HepG2 (cell line): ENCODE data around the gene PIK3CA. TPM values are rescaled to one million over a fixed set of nuclear protein-coding genes. Genes with fewer than 3 reads are reported as not detected.

Experiments
- CAMTA2 ChIP-seq: sonication (generic); formaldehyde crosslinking; IDR thresholded peaks from 2 replicates; pipeline ENCODE4 v1.4.0; 2020; ENCODE audit warnings: mild to moderate bottlenecking, missing genetic modification reagents, borderline replicate concordance
- CC2D1A ChIP-seq: sonication (generic); formaldehyde crosslinking; IDR thresholded peaks from 2 replicates; pipeline ENCODE4 v1.8.1; 2023; ENCODE audit warnings: mild to moderate bottlenecking, missing genetic modification reagents
- GATA4 ChIP-seq: sonication (generic); IDR thresholded peaks from 2 replicates; pipeline ENCODE4 v1.6.1; 2016; ENCODE audit warnings: antibody characterized with exemption, low read depth, borderline replicate concordance
- HDAC1 ChIP-seq: sonication (generic); formaldehyde crosslinking; IDR thresholded peaks from 2 replicates; pipeline ENCODE4 v1.5.1; 2020; ENCODE audit warnings: mild to moderate bottlenecking, missing genetic modification reagents
- MTA3 ChIP-seq: sonication (generic); formaldehyde crosslinking; IDR thresholded peaks from 2 replicates; pipeline ENCODE4 v1.4.0; 2020; ENCODE audit warnings: missing genetic modification reagents
- RAD51 ChIP-seq: fragments of 450-650 bp; IDR thresholded peaks from 2 replicates; pipeline ENCODE4 v1.6.1; 2016; ENCODE audit warnings: borderline replicate concordance
- REL ChIP-seq: sonication (generic); formaldehyde crosslinking; conservative IDR thresholded peaks from 2 replicates; pipeline ENCODE4 v1.8.0; 2022; ENCODE audit warnings: mild to moderate bottlenecking, missing genetic modification reagents, moderate library complexity
- SMC3 ChIP-seq: IDR thresholded peaks from 2 replicates; pipeline ENCODE4 v1.6.1; 2011; ENCODE audit warnings: low read length, improper control_type of control experiment
- TCF7 ChIP-seq: sonication (generic); IDR thresholded peaks from 2 replicates; pipeline ENCODE4 v1.6.1; 2016; ENCODE audit warnings: antibody characterized with exemption, low read depth
- TGIF2 ChIP-seq: IDR thresholded peaks from 2 replicates; pipeline ENCODE4 v1.6.1; 2016; ENCODE audit warnings: control low read depth, missing compliant biosample characterization
- ZNF10 ChIP-seq: sonication (generic); formaldehyde crosslinking; IDR thresholded peaks from 2 replicates; pipeline ENCODE4 v1.4.0; 2020; ENCODE audit warnings: mild to moderate bottlenecking, low read depth, missing genetic modification reagents, borderline replicate concordance
- ZNF205 ChIP-seq: IDR thresholded peaks from 2 replicates; pipeline ENCODE4 v1.6.1; 2018; ENCODE audit warnings: missing biosample characterization, missing genetic modification reagents
- ZNF264 ChIP-seq: sonication (generic); formaldehyde crosslinking; IDR thresholded peaks from 2 replicates; pipeline ENCODE4 v1.4.0; 2020; ENCODE audit warnings: missing genetic modification reagents
- ZNF446 ChIP-seq: sonication (generic); formaldehyde crosslinking; IDR thresholded peaks from 2 replicates; pipeline ENCODE4 v1.5.0; 2020; ENCODE audit warnings: mild to moderate bottlenecking, missing genetic modification reagents
- ZNF496 ChIP-seq: sonication (generic); formaldehyde crosslinking; IDR thresholded peaks from 2 replicates; pipeline ENCODE4 v1.8.1; 2023; ENCODE audit warnings: mild to moderate bottlenecking, moderate library complexity, missing genetic modification reagents; ENCODE audit not compliant: insufficient replicate concordance
- ZNF747 ChIP-seq: sonication (generic); formaldehyde crosslinking; IDR thresholded peaks from 2 replicates; pipeline ENCODE4 v1.8.1; 2023; ENCODE audit warnings: missing genetic modification reagents, mild to moderate bottlenecking, borderline replicate concordance
- ZSCAN25 ChIP-seq: sonication (generic); formaldehyde crosslinking; IDR thresholded peaks from 2 replicates; pipeline ENCODE4 v1.8.0; 2022; ENCODE audit warnings: mild to moderate bottlenecking, missing genetic modification reagents
- polyA plus RNA-seq, 8 experiments: library from polyadenylated mRNA; depleted of rRNA in 3 of 8; stranded (reverse) in 7 of 8; unstranded in 1 of 8; fragments of >200 nt; fragmentation: Illumina TruSeq in 4 of 8; extraction: Trizol in 4 of 8; gene quantifications; 2 replicates each; pipeline versions ENCODE4 v1.2.1 to v1.2.3, GENCODE V29; 2011 to 2016; ENCODE audit warnings: low read depth in 4 of 8, missing spikeins in 1 of 8, mixed read lengths in 1 of 8; ENCODE audit not compliant: insufficient read depth in 1 of 8
- total RNA-seq, 5 experiments: library from RNA; depleted of rRNA; stranded (reverse); fragments of >200 nt; fragmentation: Illumina TruSeq; extraction: Trizol; gene quantifications; 2 replicates each; pipeline ENCODE4 v1.2.3, GENCODE V29; 2016; ENCODE audit warnings: low read depth in 1 of 5
- TF ChIP-seq, protein P1 (sequence below): sonication (generic); formaldehyde crosslinking; IDR thresholded peaks from 2 replicates; pipeline ENCODE4 v1.4.0; 2020; ENCODE audit warnings: mild to moderate bottlenecking, missing genetic modification reagents
- TF ChIP-seq, protein P2 (sequence below): sonication (generic); formaldehyde crosslinking; IDR thresholded peaks from 2 replicates; pipeline ENCODE4 v1.8.0; 2022; ENCODE audit warnings: missing genetic modification reagents, mild to moderate bottlenecking, borderline replicate concordance
- TF ChIP-seq, protein P3 (sequence below): sonication (generic); formaldehyde crosslinking; IDR thresholded peaks from 2 replicates; pipeline ENCODE4 v1.5.1; 2020; ENCODE audit warnings: mild to moderate bottlenecking, missing genetic modification reagents
- TF ChIP-seq, protein P4 (sequence below): IDR thresholded peaks from 2 replicates; pipeline ENCODE4 v1.6.1; 2016; ENCODE audit warnings: missing biosample characterization, missing genetic modification reagents, low read depth
- TF ChIP-seq, protein P5 (sequence below): IDR thresholded peaks from 2 replicates; pipeline ENCODE4 v1.6.1; 2018; ENCODE audit warnings: missing genetic modification reagents

Gene PIK3CA
- total and polyA plus RNA-seq, 2 of the 13 experiments (the other 11 are each of a cell fraction or from before 2014, with no cell fraction given): 5.7 to 11.4 TPM

DNA sequence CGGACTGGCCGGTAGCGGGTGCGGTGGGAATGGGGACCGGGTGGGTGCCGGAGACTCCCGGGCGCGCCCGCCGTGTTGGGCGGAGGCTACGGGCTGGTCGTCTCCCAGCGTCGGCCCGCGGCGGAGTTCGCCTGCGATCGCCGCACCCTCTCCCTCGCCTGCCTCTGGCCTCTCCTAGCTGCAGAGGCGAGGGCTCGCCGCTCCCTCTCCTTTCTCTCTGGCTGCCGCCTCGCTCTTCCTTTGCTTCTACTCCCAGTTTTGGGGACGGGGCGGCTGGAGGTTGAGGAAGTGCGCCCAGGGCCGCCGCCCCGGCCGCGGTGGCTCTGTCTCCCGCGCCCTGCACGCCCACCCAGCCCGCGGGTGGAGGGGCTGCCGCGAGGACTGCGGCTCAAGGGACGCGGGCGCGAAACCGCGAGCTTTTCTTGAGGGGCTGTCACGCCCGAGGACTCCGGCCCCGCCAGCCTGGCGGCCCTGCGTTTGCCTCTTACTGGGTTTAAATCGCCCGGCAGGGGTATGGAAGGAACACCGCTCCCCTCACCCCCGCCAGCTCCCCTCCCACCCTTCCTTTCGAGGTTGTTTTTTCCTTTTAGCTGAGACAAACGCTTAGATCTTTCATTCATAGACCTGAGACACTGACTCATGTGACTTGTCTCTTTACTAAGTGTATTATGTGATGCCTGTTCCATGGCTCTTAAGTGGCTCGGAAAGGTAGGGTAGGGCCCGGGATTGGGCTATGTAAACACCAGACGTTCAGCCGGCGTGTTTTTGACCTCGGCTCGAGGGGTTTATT is 654 bp downstream of the PIK3CA start (continued):
- TF ChIP-seq, protein P1, sequence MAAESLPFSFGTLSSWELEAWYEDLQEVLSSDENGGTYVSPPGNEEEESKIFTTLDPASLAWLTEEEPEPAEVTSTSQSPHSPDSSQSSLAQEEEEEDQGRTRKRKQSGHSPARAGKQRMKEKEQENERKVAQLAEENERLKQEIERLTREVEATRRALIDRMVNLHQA (CRISPR knock-in tag): no peak
- TF ChIP-seq, protein P2, sequence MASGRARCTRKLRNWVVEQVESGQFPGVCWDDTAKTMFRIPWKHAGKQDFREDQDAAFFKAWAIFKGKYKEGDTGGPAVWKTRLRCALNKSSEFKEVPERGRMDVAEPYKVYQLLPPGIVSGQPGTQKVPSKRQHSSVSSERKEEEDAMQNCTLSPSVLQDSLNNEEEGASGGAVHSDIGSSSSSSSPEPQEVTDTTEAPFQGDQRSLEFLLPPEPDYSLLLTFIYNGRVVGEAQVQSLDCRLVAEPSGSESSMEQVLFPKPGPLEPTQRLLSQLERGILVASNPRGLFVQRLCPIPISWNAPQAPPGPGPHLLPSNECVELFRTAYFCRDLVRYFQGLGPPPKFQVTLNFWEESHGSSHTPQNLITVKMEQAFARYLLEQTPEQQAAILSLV (CRISPR knock-in tag): no peak
- no peak for TF ChIP-seq ZNF10
- no peak for TF ChIP-seq CAMTA2 (CRISPR knock-in tag)
- peak; percentile 39; the same call in 1 of the 2 replicates for TF ChIP-seq HDAC1 (CRISPR knock-in tag)
- TF ChIP-seq, protein P3, sequence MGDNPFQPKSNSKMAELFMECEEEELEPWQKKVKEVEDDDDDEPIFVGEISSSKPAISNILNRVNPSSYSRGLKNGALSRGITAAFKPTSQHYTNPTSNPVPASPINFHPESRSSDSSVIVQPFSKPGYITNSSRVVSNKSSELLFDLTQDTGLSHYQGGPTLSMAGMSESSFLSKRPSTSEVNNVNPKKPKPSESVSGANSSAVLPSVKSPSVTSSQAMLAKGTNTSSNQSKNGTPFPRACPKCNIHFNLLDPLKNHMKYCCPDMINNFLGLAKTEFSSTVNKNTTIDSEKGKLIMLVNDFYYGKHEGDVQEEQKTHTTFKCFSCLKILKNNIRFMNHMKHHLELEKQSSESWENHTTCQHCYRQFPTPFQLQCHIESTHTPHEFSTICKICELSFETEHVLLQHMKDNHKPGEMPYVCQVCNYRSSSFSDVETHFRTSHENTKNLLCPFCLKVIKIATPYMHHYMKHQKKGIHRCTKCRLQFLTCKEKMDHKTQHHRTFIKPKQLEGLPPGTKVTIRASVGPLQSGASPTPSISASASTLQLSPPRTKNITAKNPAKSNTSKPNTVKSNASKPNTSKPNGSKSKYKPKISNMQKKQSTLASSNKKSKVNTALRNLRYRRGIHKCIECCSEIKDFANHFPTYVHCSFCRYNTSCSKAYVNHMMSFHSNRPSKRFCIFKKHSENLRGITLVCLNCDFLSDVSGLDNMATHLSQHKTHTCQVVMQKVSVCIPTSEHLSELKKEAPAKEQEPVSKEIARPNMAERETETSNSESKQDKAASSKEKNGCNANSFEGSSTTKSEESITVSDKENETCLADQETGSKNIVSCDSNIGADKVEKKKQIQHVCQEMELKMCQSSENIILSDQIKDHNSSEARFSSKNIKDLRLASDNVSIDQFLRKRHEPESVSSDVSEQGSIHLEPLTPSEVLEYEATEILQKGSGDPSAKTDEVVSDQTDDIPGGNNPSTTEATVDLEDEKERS (CRISPR knock-in tag): peak; percentile 54; the same call in 1 of the 2 replicates
- TF ChIP-seq ZSCAN25 (CRISPR knock-in tag): no peak
- TF ChIP-seq TCF7: 0 out of 2 replicates have a peak, but pooled peaks have one; percentile 4
- no peak for TF ChIP-seq SMC3
- TF ChIP-seq, protein P4, sequence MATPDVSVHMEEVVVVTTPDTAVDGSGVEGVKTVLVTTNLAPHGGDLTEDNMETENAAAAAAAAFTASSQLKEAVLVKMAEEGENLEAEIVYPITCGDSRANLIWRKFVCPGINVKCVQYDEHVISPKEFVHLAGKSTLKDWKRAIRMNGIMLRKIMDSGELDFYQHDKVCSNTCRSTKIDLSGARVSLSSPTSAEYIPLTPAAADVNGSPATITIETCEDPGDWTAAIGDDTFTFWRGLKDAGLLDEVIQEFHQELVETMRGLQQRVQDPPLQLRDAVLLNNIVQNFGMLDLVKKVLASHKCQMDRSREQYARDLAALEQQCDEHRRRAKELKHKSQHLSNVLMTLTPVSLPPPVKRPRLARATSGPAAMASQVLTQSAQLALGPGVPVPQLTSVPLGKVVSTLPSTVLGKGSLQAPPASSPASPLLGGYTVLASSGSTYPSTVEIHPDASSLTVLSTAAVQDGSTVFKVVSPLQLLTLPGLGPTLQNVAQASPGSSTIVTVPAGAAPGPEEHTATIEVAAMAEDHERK: no peak
- no peak for TF ChIP-seq MTA3
- TF ChIP-seq RAD51: no peak
- TF ChIP-seq GATA4: no peak
- TF ChIP-seq, protein P5, sequence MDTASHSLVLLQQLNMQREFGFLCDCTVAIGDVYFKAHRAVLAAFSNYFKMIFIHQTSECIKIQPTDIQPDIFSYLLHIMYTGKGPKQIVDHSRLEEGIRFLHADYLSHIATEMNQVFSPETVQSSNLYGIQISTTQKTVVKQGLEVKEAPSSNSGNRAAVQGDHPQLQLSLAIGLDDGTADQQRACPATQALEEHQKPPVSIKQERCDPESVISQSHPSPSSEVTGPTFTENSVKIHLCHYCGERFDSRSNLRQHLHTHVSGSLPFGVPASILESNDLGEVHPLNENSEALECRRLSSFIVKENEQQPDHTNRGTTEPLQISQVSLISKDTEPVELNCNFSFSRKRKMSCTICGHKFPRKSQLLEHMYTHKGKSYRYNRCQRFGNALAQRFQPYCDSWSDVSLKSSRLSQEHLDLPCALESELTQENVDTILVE (CRISPR knock-in tag): no peak
- 0 out of 2 replicates have a peak, but pooled peaks have one; percentile 24 for TF ChIP-seq ZNF205 (CRISPR knock-in tag)
- no peak for TF ChIP-seq ZNF496 (CRISPR knock-in tag)
- TF ChIP-seq ZNF747 (CRISPR knock-in tag): no peak
- TF ChIP-seq CC2D1A (CRISPR knock-in tag): no peak
- no peak for TF ChIP-seq ZNF264 (CRISPR knock-in tag)
- no peak for TF ChIP-seq REL (CRISPR knock-in tag)
- no peak for TF ChIP-seq ZNF446 (CRISPR knock-in tag)
- TF ChIP-seq TGIF2 (CRISPR knock-in tag): no peak
